ACHN (cell line): ENCODE measurements around the gene CD4.
A peak's percentile ranks its signal among the peaks of the same experiment; 100 is the strongest.
"Not testable (repeated sequence)": the region's sequence is repeated elsewhere in the genome, so short reads cannot be mapped to it uniquely, and the experiment has no call there.

Experiments used
- DNase-seq: peaks from one replicate; pipeline ENCODE4 v3.0.0-alpha.2; 2015
- in situ Hi-C: cut with HindIII; loops from 2 replicates; pipeline ENCODE4 v1.10.0; 2017; ENCODE audit warnings: low sequenced_read_pairs, low pct_ligation_motif_present, low pct_unique_long_range_greater_than_20kb

CD4 gene

DNA sequence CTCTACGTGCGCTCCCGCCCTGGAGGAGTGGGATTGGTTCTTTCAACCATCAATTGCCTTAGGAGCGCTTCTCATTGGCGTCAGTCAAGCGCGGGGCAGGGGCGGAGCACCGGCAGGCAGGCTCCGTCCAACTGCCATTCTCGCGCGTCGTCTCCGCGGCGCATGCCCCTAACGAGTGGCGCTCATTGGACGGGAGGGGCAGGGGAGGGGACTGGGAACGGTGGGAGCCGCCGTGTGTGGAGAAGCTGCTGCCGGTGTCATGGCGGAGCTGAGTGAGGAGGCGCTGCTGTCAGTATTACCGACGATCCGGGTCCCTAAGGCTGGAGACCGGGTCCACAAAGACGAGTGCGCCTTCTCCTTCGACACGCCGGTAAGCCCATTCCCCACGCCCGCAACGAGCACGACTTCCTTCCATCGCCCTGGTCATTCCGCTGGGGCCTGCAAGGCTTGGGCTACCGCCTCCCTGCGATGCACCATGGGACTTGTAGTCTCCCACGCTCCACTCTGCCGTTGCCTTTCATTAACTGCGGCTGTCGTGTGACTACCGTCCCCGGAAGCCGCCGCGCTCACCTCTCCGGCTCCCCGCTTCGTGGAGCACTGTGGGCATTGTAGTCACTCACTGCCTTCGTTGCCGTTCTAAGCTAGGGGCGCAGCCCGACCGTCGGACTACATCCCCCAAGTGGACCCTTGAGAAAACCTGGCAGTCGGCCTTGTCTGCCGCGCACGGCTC lies 62.8 kb downstream of the CD4 start, which contains the start of gene USP5:
Gene USP5, plus strand, starts transcription at position 230 of the 730 bp plus-strand sequence. Its CDS starts 30 bp downstream, at position 260.
- in situ Hi-C loops, result no loop called here
- DNase-seq, result peak; percentile 100

DNA sequence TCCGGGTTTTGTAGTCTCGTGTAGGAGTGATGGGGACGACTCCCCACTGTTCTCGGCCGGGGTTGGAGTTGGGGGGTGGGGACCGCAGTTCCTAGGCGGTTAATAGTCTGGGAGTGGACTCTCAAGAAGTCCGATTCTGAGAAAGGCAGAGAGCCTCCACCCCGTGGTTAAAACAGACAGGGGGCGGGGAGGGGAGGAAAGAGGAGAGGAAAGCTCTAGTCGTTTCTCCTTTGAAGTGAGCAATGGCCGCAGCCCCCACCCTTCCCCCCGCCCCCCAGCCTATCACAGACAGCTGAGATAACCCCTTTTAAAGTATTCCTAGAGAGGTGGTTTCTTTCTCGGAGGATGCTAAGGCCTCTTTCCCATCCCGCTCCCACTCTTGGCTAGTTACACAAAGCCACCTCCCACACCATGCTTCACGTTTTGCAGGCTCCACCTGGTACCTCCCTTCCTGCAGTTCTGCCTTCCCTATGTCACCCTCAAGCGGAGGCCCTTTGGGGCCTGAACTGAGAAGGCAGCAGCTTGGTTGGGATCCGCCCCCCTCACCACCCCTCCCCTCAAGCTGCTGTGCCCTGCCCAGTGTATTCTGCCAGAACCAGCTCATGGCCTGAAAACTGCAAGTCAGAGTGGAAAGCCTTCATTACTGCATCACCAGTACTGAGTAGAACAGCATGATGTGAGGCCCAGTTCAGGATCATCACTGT lies 63.5 kb downstream of the CD4 start:
- peak; percentile 80 for DNase-seq
- in situ Hi-C loops, result no loop called here

DNA sequence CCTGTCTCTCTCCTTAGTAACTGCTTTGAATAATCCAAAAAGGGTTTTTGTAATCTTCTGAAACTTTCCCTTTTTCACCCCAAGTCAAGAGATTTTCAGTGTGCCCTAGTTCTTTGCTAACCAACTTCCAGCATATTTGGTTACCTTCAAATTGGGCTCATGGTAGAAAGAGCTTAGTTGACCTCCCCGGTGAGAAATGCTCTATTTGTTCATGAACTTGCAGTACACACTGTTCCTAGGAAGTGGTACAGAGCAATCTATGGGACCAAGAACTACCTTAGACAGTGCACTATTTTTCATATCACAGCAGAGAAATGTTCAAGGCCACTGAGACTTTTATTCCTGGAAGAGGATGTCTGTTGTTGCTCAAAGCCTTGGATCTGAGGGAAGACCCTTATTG lies 64.3 kb downstream of the CD4 start:
- in situ Hi-C loops, result no loop called here
- no peak for DNase-seq

DNA sequence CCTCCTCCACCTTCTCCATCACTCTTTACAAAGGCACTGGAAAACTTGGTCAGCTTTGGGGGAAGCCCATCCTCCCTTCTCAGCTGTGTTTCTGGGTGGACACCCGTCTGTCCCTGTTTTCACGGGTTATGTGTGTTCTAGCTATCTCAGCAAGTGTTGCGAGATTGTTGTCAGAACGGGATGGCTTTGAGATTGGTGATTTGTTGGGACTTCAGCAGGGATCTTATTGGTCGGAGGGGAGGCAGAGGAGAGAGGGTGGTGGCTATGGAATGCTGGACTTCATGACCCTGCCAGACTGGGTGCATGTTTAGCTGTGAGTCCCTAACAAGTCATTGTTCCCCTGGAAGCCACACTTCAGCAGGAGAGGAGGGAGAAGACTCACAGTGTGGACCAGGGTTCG lies 64.7 kb downstream of the CD4 start:
- in situ Hi-C loops, result no loop called here
- DNase-seq, result no peak

DNA sequence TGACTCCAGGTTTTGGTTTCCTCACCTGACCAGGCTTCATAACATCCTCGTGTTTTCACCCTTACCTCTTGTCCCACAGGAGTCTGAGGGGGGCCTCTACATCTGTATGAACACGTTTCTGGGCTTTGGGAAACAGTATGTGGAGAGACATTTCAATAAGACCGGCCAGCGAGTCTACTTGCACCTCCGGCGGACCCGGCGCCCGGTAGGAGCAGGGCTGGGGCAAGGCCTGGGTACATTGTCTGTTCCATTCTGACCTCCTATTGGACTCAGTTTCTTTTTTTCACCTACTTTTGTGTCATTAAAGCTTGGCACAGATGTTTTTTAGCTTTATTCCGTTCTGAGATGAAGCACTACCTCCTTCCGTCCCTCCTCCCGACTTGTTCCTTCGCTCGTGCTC lies 66.0 kb downstream of the CD4 start:
- DNase-seq, result no peak
- in situ Hi-C loops, result no loop called here

DNA sequence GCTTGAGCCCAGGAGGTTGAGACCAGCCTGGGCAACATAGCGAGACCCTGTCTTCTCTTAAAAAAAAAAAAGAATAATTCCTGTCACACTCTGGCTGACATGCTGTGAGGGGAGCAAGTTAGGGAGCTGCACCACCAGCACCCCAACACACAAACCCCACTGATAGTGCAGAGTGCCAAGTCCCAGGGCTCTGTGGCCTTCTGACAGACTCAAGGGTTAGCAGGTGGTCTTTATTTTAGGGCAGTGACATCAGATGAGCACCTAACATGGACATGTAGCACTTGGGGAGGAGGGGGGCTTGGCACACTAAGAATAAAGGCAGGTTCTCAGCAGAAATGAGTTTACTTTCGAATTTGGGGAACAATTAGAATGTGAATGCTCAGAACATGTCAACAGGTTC lies 69.5 kb downstream of the CD4 start:
- DNase-seq, result no peak
- in situ Hi-C loops, result no loop called here

DNA sequence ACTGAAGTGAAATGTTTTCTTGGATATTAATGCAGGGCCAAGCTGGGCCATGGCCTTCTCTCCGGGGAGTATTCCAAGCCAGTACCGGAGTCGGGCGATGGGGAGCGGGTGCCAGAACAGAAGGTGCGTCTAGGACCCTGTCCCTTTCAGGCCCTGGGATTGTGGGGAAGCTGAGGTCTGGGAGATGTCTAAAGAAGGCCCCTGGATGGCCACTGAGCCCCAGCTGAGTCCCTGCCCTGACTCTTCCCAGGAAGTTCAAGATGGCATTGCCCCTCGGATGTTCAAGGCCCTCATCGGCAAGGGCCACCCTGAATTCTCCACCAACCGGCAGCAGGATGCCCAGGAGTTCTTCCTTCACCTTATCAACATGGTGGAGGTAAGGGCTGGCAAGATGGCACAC lies 70.8 kb downstream of the CD4 start:
- in situ Hi-C loops, result no loop called here

DNA sequence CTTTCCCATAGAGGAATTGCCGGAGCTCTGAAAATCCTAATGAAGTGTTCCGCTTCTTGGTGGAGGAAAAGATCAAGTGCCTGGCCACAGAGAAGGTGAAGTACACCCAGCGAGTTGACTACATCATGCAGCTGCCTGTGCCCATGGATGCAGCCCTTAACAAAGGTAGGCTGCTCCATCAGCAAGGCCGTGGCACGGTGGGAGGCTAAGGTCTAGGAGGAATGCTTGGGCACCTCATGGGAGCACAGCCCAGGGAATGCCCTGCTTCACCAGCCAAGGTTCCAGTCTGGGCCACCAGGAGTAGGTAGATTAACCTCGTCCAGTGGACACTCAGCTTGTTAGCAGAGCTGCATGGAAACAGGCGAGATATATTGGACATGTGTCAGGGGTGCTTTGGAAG lies 71.6 kb downstream of the CD4 start:
- DNase-seq, result no peak
- in situ Hi-C loops, result no loop called here

More for the DNA sequence above, 70.8 kb downstream of the CD4 start:
- no peak for DNase-seq

DNA sequence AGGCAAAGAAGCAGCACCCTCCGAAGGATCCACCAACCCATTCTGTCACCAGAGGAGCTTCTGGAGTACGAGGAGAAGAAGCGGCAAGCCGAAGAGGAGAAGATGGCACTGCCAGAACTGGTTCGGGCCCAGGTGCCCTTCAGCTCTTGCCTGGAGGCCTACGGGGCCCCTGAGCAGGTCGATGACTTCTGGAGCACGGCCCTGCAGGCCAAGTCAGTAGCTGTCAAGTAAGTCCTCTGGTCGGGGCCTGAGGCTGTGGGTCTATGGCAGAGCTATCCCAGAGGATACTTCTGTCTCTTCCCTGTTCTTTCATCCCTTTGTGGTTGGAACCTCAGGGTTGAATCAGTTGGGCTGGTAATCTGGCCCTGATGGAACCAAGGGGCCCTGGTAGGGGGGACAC lies 72.1 kb downstream of the CD4 start:
- in situ Hi-C loops, result no loop called here
- DNase-seq, result no peak

DNA sequence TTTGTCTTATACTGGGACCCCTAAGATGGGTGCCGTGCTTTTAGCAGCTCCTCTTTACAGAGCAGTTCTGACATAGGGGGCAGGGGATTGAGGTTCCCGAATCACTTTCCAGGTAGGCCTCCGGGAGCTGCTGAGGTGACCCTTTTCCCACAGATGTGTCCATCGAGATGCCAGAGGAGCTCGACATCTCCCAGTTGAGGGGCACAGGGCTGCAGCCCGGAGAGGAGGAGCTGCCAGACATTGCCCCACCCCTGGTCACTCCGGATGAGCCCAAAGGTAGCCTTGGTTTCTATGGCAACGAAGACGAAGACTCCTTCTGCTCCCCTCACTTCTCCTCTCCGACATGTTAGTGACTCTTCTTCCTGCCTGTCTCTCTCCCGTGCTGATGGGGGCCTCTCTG lies 73.7 kb downstream of the CD4 start:
- no peak for DNase-seq
- in situ Hi-C loops, result no loop called here

DNA sequence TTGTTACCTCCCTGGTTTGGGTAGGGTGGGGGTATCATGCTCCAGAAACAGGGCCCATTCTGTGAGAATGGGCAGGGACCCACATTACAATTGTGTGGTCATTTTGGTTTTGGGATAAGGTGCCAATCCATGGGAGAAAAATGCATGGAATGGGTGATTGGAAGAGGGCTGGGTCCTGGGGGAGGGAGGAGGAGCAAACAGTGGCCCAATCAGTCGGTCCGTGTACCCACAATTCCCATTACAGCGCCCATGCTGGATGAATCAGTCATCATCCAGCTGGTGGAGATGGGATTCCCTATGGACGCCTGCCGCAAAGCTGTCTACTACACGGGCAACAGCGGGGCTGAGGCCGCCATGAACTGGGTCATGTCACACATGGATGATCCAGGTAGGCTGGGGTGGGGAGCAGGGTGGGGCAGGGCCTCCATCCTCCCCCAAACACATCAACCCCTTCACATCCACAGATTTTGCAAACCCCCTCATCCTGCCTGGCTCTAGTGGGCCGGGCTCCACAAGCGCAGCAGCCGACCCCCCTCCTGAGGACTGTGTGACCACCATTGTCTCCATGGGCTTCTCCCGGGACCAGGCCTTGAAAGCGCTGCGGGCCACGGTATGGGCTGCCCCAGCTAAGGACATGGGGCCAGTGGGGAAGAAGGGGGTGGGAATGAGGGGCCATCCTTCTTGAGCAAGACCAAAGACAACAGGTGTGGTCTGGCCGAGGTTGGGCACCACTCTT lies 74.4 kb downstream of the CD4 start:
- in situ Hi-C loops, result no loop called here
- DNase-seq, result no peak

DNA sequence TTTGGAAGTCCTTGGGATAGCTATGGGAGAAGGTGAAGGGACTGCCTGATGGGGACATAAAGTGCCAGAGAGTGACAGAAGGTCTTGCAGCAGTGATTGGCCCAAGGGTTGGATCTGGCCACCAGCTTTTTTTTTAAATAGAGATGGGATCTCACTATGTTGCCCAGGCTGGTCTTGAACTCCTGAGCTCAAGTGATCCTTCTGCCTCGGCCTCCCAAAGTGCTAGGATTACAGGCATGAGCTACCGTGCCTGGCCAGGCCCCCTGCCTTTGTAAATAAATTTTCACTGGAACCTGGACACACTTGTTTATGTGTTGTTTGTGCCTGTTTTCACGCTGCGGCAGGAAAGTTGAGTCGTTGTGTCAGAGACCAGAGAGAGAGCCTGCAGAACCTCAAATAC lies 76.0 kb downstream of the CD4 start:
- in situ Hi-C loops, DNase-seq: not testable (repeated sequence)

DNA sequence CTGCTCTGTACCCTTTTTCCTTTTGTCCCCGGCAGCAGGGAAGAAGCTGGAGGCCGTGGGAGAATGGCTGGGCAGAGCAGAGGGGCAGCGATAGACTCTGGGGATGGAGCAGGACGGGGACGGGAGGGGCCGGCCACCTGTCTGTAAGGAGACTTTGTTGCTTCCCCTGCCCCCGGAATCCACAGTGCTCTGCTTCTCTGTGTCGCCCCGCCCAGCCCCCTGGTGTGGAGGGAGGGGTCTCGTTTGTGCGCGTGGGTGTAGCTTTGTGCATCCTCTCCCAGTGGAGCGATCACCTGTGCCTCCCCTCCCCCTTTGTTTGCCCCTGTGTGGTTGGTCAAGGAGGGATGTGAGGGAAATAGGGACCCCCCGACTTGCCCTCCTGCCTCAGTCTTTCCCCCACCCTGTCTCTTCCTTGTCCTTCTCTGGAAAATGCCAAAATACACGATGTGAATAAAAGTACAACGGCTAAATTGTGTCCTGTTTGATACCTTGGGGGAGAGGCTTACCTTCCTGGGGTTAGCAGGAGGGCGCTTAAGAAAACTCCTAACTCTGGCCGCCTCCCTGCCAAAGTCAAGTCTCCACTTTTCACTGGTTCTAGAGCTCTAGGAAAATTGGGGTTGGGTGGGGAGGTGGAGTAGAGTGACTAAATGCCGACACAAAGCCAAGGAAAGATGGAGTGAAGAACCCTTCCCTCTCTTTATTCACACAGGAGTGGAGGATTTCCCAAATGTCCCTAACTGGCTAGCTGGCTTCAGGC lies 77.0 kb downstream of the CD4 start:
- no peak for DNase-seq
- in situ Hi-C loops, result no loop called here

DNA sequence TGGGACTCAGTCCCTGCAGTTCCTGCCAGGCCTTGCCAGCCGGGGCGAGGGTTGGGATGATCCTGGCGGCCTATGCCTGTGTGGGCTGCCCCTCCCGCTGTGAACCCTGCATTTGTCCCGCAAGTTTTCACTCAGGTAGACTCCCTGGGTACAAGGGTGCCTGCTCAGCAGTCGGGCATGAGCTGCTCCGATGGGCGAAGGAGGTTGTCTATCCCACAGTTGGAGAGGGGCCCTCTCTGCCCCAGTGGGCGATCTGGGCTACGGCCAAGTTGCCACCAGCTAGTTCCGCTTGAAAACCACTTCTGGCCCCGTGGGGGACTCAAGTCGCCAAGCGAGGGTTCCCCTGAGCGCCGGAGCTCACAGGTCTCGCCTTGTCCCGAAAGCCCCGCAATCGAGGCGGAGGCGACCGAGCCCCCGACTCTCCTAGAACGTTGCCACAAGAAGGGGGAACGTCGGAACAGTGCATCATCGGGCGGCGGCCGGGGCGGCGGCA lies 77.6 kb downstream of the CD4 start:
- in situ Hi-C loops, result no loop called here

DNA sequence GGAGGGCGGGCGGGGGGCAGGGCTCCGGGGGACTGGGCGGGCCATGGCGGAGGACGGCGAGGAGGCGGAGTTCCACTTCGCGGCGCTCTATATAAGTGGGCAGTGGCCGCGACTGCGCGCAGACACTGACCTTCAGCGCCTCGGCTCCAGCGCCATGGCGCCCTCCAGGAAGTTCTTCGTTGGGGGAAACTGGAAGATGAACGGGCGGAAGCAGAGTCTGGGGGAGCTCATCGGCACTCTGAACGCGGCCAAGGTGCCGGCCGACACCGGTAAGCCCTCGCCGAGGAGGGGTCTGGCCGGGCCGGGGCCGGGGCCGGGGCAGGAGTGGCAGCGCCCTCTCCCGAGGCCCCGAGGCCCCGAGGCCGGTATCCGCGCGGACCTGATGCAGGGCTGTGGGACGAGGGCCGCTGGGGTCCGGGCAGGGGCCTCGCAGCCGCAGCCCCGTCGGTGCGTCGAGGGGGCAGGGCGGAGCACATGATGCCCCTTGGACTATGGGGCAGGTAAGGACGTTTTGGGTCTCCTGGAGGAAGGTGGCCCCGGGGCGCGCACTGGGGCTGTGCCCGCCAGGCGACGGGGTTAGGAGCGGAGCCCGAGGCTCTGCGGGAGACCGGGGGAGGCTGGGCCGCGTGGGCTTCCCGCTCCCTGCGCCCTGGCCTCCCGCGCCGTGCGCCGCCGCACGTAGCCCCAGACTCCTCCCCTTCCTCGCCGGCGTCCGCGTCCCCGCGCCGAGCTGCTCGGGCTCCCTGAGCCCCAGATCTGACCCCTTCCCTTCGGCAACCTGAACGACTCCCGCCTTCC lies 78.3 kb downstream of the CD4 start, which contains the start of gene TPI1:
Gene TPI1, plus strand, starts transcription at position 119 of the 798 bp plus-strand sequence. Its CDS starts 36 bp downstream, at position 155.
- peak; percentile 85 for DNase-seq
- in situ Hi-C loops, result no loop called here

More for the DNA sequence above, 77.6 kb downstream of the CD4 start:
- peak; percentile 36 for DNase-seq

DNA sequence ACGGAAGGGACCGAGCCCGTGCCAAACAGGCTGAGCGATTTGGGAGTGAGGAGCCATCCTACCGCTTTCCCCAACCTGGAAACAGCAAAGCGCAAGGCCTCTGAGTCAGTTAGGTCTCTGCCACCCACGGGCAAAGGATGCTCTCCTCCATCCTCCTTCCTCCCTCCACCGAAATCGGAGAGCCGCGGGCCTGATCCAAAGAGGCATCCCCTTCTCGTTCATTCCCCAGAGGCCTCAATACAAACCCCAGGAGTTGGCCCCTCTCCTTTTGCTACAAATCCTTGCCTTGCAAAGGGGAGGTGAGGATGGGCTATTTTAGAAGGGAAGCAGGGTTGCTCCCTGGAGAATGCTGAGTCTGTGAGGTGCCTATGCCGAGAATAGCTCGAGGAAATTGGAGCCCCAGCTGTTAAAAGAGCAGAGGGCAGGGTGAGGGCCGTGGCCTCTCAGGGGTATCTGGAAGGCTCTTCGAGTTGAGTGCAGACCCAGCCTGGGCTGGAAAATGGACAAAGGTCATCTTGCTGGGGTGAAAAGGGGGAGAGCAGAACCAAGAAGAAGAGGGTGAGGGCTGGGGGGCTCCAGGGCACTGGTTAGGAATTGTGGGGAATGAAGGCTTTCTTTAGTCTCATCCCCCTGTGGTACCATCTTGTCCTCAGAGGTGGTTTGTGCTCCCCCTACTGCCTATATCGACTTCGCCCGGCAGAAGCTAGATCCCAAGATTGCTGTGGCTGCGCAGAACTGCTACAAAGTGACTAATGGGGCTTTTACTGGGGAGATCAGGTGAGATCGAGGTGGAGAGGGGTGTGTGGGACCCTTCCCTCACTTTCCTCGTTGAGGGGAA lies 79.1 kb downstream of the CD4 start:
- in situ Hi-C loops, result no loop called here
- peak; percentile 36 for DNase-seq
